HG03139 (cell line): ENCODE measurements around the gene C3orf52.
A peak's percentile ranks its signal among the peaks of the same experiment; 100 is the strongest.

Experiments used
- ATAC-seq: cut with Tn5 transposase; IDR thresholded peaks from one replicate; pipeline ENCODE4 v1.9.1; 2021; ENCODE audit not compliant: unreplicated experiment

C3orf52 gene

DNA sequence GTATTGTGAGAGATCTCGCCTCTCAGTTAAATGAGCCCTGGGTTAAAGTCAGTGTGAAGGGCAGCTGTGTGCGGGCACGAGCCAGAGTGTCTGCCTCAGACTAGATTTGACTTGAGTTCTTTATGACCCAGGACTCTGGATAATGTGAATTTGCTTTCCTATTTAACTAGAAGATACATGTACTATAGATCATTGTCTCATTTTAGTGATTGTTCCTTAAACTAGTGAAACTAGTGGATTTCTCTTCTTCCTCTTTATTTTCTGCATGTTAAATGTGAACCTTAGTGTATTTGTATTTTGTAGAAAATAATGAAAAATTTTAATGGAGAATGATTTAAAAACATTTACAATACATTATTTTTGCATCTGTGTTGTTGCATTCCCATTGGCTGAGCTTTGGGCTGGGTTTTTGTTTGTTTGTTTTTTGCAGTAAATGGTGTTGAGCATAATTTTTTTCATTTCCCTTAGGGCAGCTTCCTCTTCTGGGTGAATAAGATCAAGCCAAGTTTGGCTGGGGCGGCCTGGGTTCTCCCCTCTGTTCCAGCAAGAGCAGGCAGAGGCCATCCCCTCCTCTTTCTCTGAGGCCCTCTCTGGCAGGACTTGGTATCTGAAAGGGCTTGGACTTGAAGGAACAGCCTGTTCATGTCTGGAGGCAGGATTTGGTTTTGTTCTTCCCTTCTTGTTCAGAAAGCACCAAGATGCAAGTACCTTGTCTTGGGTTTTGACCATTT, 31.8 kb downstream of the C3orf52 start:
- ATAC-seq = no peak

- no peak for ATAC-seq
These were observed 34.0 kb downstream of the C3orf52 start for GRCh38 chr3:112119962-112120836.

DNA sequence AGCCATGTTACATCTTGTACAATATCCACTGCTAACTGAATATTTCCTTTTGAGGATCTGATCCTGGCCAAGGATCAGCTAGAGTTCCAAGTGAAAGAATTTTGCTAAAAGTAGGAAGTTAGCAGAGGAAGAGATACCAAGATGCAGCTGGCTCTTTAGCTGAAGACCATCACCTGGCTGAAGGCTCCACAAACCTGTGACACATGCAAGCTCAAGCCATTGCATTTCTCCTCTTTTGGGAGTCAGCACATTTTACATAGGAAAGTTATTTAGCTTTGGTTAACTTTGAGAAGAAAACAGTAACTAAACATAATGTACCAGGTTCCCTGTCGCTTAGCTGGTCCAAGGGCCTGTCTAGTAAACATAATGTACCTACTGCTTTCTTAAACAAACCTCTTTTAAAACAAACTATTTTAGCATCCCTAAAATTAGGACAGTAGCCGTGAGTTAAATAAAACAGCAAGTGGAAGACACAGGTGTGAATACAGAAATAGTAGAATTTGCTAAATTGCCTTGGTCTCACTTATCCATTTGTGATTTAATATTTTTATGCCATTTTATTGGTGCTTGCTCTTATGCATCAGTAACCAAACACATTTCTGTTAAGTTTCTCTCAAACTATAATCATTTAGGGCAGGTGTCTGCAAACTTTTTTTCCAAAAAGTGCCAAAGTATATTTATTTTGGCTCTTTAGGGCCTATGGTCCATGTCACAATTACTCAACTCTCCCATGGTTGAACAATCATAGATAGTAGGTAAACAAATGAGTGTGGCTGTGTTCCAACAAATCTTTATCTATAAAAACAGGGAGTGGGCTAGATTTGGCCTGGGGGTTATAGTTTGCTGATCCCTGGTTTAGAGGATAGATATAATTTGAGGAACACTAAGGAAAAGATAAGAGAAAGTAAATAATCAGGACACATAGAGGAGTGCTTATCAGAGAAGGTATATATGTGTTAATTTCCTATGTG, 35.7 kb downstream of the C3orf52 start:
- no peak for ATAC-seq

DNA sequence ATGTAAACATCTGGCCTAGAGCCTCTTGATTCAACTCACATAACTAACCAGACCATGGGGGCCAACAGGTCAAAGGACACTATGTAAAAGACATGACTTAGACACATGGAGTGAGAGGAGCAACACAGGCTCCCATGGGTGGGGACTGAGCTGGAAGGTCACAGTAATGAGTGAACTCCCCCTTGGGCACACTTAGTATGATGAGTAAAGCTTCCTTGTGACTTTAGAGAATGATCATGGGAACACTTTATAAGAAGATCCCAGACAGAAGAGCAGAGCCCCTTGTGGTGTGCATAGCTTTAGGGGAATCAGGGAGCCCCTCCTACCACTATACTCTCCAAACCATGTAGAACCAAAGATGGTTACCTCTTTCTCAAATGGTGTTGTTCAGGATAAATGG, 36.7 kb downstream of the C3orf52 start:
- ATAC-seq = no peak

DNA sequence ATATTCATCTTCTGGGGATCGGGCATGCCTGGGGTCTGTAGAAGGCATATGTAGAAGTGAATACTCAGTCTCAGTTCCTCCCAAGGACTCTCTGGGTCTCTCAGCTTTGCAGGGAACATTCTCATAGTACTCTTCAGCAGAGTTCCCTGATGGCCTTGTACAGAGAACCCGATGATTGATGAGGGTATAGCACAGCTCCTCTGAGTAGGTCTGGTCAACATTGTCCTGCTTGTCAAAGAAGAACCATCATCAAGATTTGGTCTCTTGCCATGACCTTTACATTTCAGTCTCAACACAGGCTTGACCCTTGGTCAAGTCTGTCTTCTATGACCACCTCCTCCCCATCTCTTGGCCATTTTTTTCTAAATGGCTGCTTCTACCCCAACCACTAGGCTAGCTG, 37.4 kb downstream of the C3orf52 start:
- ATAC-seq = no peak

- no peak for ATAC-seq
These were observed 38.9 kb downstream of the C3orf52 start for GRCh38 chr3:112124907-112125607.

GRCh38 chr3:112126511-112126911, 40.3 kb downstream of the C3orf52 start:
- ATAC-seq = no peak

- no peak for ATAC-seq
These were observed 41.6 kb downstream of the C3orf52 start for GRCh38 chr3:112127522-112128494.

- ATAC-seq = peak; percentile 45
These were observed 42.9 kb downstream of the C3orf52 start for GRCh38 chr3:112128843-112129727.

GRCh38 chr3:112129925-112130637, 43.9 kb downstream of the C3orf52 start:
- ATAC-seq = no peak

GRCh38 chr3:112130638-112130993, 44.4 kb downstream of the C3orf52 start:
- no peak for ATAC-seq

- no peak for ATAC-seq
These were observed 44.9 kb downstream of the C3orf52 start for GRCh38 chr3:112131111-112131510.

DNA sequence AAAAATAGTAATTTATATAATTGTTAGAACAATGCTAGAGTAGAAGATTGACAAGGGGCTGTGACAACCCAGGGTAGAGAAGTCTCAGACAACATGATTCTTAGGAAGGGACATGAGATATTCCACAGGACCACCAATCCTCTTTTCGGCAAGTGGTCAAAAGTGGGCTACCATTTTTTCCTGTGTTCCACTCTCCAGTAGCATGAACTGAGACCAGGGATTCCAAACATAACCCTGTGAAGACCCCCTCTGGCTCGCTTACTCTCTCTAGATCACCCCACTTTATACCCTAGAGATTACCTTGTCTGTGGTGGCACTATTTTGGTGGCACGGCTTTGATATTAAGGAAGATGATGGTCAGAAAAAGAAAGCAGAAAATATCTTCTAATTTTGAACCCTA, 45.9 kb downstream of the C3orf52 start:
- no peak for ATAC-seq

GRCh38 chr3:112132554-112132953, 46.4 kb downstream of the C3orf52 start:
- no peak for ATAC-seq

DNA sequence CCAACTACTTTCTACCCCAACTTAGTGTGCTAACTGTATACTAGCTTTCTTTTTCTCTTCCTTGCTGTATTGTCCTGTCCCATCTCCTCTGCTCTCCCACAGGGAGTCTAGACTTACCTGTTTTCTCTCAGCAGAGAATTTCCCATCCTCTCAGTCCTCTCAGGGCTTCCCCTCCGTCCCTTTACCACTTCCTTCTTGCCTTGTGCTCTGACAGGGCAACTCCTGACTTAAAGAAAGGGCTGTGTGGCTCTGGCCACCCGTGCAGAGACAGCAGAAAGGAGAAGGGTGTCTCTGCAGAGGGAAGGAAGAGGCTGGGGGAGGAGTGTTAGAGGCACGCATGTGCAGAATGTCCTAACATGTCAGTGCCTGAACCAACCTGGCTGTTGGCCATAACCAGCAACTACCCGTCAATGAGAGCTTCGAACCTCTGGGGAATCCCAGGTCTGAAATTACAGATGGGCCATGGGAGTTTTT, 46.8 kb downstream of the C3orf52 start, which contains the start of gene GCSAM:
TSS of gene GCSAM (minus strand) at position 274 of the 474 bp plus-strand sequence. CDS start at position 146, 128 bp downstream.
- peak; percentile 72 for ATAC-seq

DNA sequence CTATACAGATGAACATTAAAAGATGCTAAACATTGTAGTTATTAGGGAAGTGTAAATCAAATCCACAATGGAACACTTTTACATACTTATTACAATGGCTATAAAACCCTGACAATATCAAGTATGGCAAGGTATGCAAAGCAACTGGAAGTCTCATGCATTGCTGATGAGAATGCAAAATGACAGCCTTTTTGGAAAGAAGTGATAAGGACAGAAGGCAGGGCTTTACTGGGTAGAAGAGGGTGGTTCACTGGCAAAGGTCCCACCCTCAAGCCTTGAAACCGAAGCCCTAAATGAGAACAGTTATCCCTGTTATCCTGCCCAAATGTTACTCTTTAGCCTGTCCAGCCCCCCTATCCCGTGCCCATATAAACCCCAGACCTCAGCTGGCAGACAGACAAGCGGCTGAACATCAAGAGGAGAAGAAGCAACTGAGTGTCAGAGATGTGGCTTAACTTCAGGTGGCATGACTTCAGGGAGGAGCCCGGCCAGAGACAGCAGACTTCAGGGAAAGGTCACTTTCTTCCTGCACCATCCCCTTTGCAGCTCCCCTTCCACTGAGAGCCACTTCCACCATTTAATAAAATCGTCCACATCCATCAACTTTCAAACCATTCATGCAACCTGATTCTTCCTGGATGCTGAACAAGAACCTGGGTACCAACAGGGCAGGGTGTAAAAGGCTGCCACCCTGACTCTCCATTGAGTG, 47.6 kb downstream of the C3orf52 start:
- no peak for ATAC-seq
